K562 (cell line): ENCODE data around the gene PCBP2. TPM values are rescaled to one million over a fixed set of nuclear protein-coding genes. Genes with fewer than 3 reads are reported as not detected.

Experiments
- ATAC-seq: fragments of 200-7000 bp; cut with Tn5 transposase; 3 replicates; pipeline ENCODE4 v1.9.1; 2020; ENCODE audit warnings: moderate library complexity
- BruUV-seq: library from RNA; stranded (reverse); fragments of 400-500 nt; replicated peaks from 2 replicates; lab custom pipeline; 2021; lab: Mats Ljungman, UMichigan
- CTCF ChIA-PET: fragments of 300-600 bp; formaldehyde crosslinking; extraction: SDS; loops from one replicate; lab custom pipeline; 2021; ENCODE audit warnings: low intra/inter-chr PET ratio; lab: Yijun Ruan, JAX
- POLR2A ChIA-PET: fragments of 300-600, 350-650 bp; sonication (Branson Sonifier 250); formaldehyde crosslinking; extraction: SDS; loops from one replicate; lab custom pipeline; 2021; ENCODE audit warnings: antibody characterized with exemption, inconsistent platforms; lab: Yijun Ruan, JAX
- DNase-seq, 4 experiments: peaks; one replicate each; pipeline versions ENCODE4 v3.0.0 to v3.0.0-alpha.2; 2011 to 2018; ENCODE audit warnings: low spot score in 3 of 4, mixed read lengths in 3 of 4; ENCODE audit errors: extremely low read depth in 1 of 4
- FAIRE-seq: peaks from 2 replicates; lab custom pipeline; 2011; peaks lifted over from hg19 to GRCh38; lab: Jason Lieb, UNC
- H2AFZ ChIP-seq: 2 replicates; pipeline ENCODE4 v1.6.0; 2011; ENCODE audit warnings: low read depth, low read length, control low read depth, inconsistent platforms
- H3K27ac ChIP-seq: fragments of 200-600 bp; 3 replicates; pipeline ENCODE4 v1.8.0; 2011; ENCODE audit warnings: low read depth, mild to moderate bottlenecking, control low read depth, inconsistent platforms, low read length, moderate library complexity, mixed read lengths; ENCODE audit errors: extremely low read depth
- H3K27me3 ChIP-seq, 2 experiments: fragments of 300-600 bp in 1 of 2; 2 replicates in 1 of 2; 3 replicates in 1 of 2; pipeline versions ENCODE4 v1.6.0 to v1.8.0; 2011; ENCODE audit warnings: inconsistent platforms in 2 of 2, low read length in 2 of 2, mild to moderate bottlenecking in 1 of 2, mixed read lengths in 1 of 2, moderate library complexity in 1 of 2; ENCODE audit not compliant: control insufficient read depth in 2 of 2, insufficient read depth in 2 of 2
- H3K36me3 ChIP-seq: fragments of 300-600 bp; 3 replicates; pipeline ENCODE4 v1.8.0; 2011; ENCODE audit warnings: mild to moderate bottlenecking, low read length, inconsistent platforms; ENCODE audit not compliant: control insufficient read depth, insufficient read depth
- H3K4me1 ChIP-seq, 2 experiments: fragments of 200-600 bp in 1 of 2; replicated peaks in 1 of 2; 2 replicates in 1 of 2; 3 replicates in 1 of 2; pipeline versions ENCODE4 v1.5.1 to v1.8.0; 2011; ENCODE audit warnings: inconsistent platforms in 2 of 2, low read length in 2 of 2, mild to moderate bottlenecking in 1 of 2, mixed read lengths in 1 of 2, moderate library complexity in 1 of 2; ENCODE audit not compliant: control insufficient read depth in 2 of 2, insufficient read depth in 2 of 2
- H3K4me2 ChIP-seq: 2 replicates; pipeline ENCODE4 v1.6.1; 2011; ENCODE audit warnings: low read length, control low read depth, inconsistent platforms, mixed read lengths; ENCODE audit not compliant: insufficient read depth
- H3K4me3 ChIP-seq: fragments of 200-600 bp; sonication (generic), shearing (Covaris generic); 2 replicates; pipeline ENCODE4 v1.5.1; 2016; ENCODE audit warnings: control low read depth, inconsistent platforms
- H3K79me2 ChIP-seq: fragments of 200-600 bp; 3 replicates; pipeline ENCODE4 v1.8.0; 2011; ENCODE audit warnings: low read length, inconsistent platforms; ENCODE audit not compliant: control insufficient read depth, insufficient read depth
- H3K9ac ChIP-seq, 2 experiments: 2 replicates each; pipeline versions ENCODE4 v1.6.0 to v1.6.1; 2011; ENCODE audit warnings: low read depth in 2 of 2, low read length in 2 of 2, control low read depth in 1 of 2, inconsistent platforms in 1 of 2, mild to moderate bottlenecking in 1 of 2, mixed read lengths in 1 of 2; ENCODE audit not compliant: insufficient read depth in 1 of 2
- H3K9me1 ChIP-seq: one replicate; pipeline ENCODE4 v1.6.0; 2011; ENCODE audit warnings: inconsistent platforms, mild to moderate bottlenecking, low read length, moderate library complexity; ENCODE audit not compliant: control insufficient read depth, insufficient read depth
- H3K9me3 ChIP-seq: replicated peaks from 2 replicates; pipeline ENCODE4 v1.5.1; 2011; ENCODE audit warnings: low read depth, low read length, inconsistent platforms; ENCODE audit not compliant: control insufficient read depth, insufficient read depth
- H4K20me1 ChIP-seq: replicated peaks from 2 replicates; pipeline ENCODE4 v1.6.1; 2011; ENCODE audit warnings: low read length, inconsistent platforms, mixed read lengths; ENCODE audit not compliant: control insufficient read depth, insufficient read depth
- CBX5 ChIP-seq: IDR thresholded peaks from 2 replicates; pipeline ENCODE4 v1.6.1; 2014; ENCODE audit warnings: low read depth, borderline replicate concordance
- CEBPB ChIP-seq: fragments of 450-650 bp; IDR thresholded peaks from 2 replicates; pipeline ENCODE4 v1.6.1; 2016; ENCODE audit warnings: missing genetic modification characterization, missing compliant biosample characterization
- E2F1 ChIP-seq: sonication (generic); formaldehyde crosslinking; IDR thresholded peaks from 2 replicates; pipeline ENCODE4 v1.8.1; 2023; ENCODE audit warnings: mild to moderate bottlenecking, missing genetic modification reagents, moderate library complexity
- HCFC1 ChIP-seq: IDR thresholded peaks from 2 replicates; pipeline ENCODE4 v1.6.1; 2012; ENCODE audit warnings: low read depth, low read length, improper control_type of control experiment
- HIVEP1 ChIP-seq: fragments of 250-450 bp; sonication (Bioruptor Pico); IDR thresholded peaks from 2 replicates; pipeline ENCODE4 v1.4.0; 2020; ENCODE audit warnings: mild to moderate bottlenecking
- HMG20B ChIP-seq: fragments of 250-450 bp; sonication (Bioruptor Pico); IDR thresholded peaks from 2 replicates; pipeline ENCODE4 v1.5.0; 2021; ENCODE audit warnings: mild to moderate bottlenecking
- LARP7 ChIP-seq: fragments of 450-650 bp; IDR thresholded peaks from 2 replicates; pipeline ENCODE4 v1.6.1; 2016
- MIER1 ChIP-seq: fragments of 450-650 bp; IDR thresholded peaks from 2 replicates; pipeline ENCODE4 v1.6.1; 2016; ENCODE audit warnings: antibody characterized with exemption, mild to moderate bottlenecking, low read depth
- MTA1 ChIP-seq: fragments of 450-650 bp; IDR thresholded peaks from 2 replicates; pipeline ENCODE4 v1.6.1; 2017; ENCODE audit warnings: borderline replicate concordance
- RBM39 ChIP-seq: fragments of 200-400 bp; formaldehyde crosslinking; optimal IDR thresholded peaks from 2 replicates; pipeline ENCODE3; 2018; ENCODE audit warnings: low read depth, low read length
- SRSF3 ChIP-seq: fragments of 200-400 bp; formaldehyde crosslinking; IDR thresholded peaks from 2 replicates; pipeline ENCODE4 v1.6.1; 2016; ENCODE audit warnings: mild to moderate bottlenecking, low read length, moderate library complexity; ENCODE audit not compliant: insufficient read depth
- TEAD4 ChIP-seq, 2 experiments: sonication (generic) in 1 of 2; formaldehyde crosslinking in 1 of 2; IDR thresholded peaks; 2 replicates each; pipeline versions ENCODE4 v1.6.1 to v1.8.0; 2012 to 2022; ENCODE audit warnings: borderline replicate concordance in 1 of 2, inconsistent platforms in 1 of 2, low read length in 1 of 2, mild to moderate bottlenecking in 1 of 2, missing genetic modification reagents in 1 of 2
- ZBTB1 ChIP-seq: sonication (generic); formaldehyde crosslinking; IDR thresholded peaks from 2 replicates; pipeline ENCODE4 v1.8.1; 2023; ENCODE audit warnings: missing genetic modification reagents, low read depth, mild to moderate bottlenecking, borderline replicate concordance
- ZEB2 ChIP-seq: fragments of 450-650 bp; IDR thresholded peaks from 2 replicates; pipeline ENCODE4 v1.6.1; 2016
- ZNF140 ChIP-seq: fragments of 250-450 bp; sonication (Bioruptor Pico); IDR thresholded peaks from 2 replicates; pipeline ENCODE4 v1.8.0; 2021; ENCODE audit warnings: moderate library complexity, mild to moderate bottlenecking, inconsistent platforms
- ZNF184 ChIP-seq: sonication (generic); formaldehyde crosslinking; IDR thresholded peaks from 2 replicates; pipeline ENCODE4 v1.5.0; 2020; ENCODE audit warnings: missing genetic modification reagents
- ZNF511 ChIP-seq: sonication (generic); formaldehyde crosslinking; IDR thresholded peaks from 2 replicates; pipeline ENCODE4 v1.8.0; 2022; ENCODE audit warnings: mild to moderate bottlenecking, missing genetic modification reagents
- ZNF79 ChIP-seq: fragments of 250-450 bp; sonication (Bioruptor Pico); IDR thresholded peaks from 2 replicates; pipeline ENCODE4 v1.4.0; 2020; ENCODE audit warnings: low read depth, mild to moderate bottlenecking, moderate library complexity
- ZZZ3 ChIP-seq: fragments of 450-650 bp; IDR thresholded peaks from 2 replicates; pipeline ENCODE4 v1.6.1; 2016; ENCODE audit warnings: antibody characterized with exemption, mild to moderate bottlenecking, moderate library complexity
- WGBS: fragments of 100-300 bp; shearing (Covaris generic); methylation state at CpG from one replicate; pipeline ENCODE4 v1.1.6; 2016; ENCODE audit warnings: low coverage, mixed read lengths; ENCODE audit not compliant: insufficient coverage; ENCODE audit errors: missing lambda C conversion rate; 5-methylcytosine and 5-hydroxymethylcytosine counted together
- in situ Hi-C: fragments of 300-500 bp; cut with MboI; formaldehyde crosslinking; loops from 4 replicates; pipeline ENCODE4 v1.15.0; 2018; ENCODE audit warnings: inconsistent platforms, mixed read lengths
- intact Hi-C: fragments of 100-400 bp; cut with micrococcal nuclease; formaldehyde crosslinking; loops from 2 replicates; pipeline ENCODE4 v1.14.2; 2022
- polyA plus RNA-seq, 8 experiments: library from polyadenylated mRNA; depleted of rRNA in 4 of 8; stranded (reverse) in 5 of 8; unstranded in 3 of 8; fragments of >200 nt; fragmentation: Nextera tagmentation in 2 of 8; fragmentation: Illumina TruSeq in 1 of 8; extraction: Ambion mirVana in 2 of 8; extraction: Trizol in 1 of 8; gene quantifications; 2 replicates each; pipeline versions ENCODE4 v1.2.1 to v1.2.3, GENCODE V29; 2011 to 2014; ENCODE audit warnings: inconsistent platforms in 1 of 8, missing spikeins in 1 of 8
- total RNA-seq, 7 experiments: library from RNA; depleted of rRNA in 6 of 7; stranded (reverse); fragments of >200 nt in 6 of 7; fragmentation: Illumina TruSeq in 2 of 7; extraction: Trizol in 2 of 7; gene quantifications; 2 replicates each; pipeline versions ENCODE4 v1.2.1 to v1.2.3, GENCODE V29; 2011 to 2021; ENCODE audit warnings: low replicate concordance in 1 of 7

Gene PCBP2
- total and polyA plus RNA-seq, 9 of the 15 experiments (the other 6 are each of a cell fraction or from before 2014, with no cell fraction given), result 137 to 831 (median 328) TPM

DNA sequence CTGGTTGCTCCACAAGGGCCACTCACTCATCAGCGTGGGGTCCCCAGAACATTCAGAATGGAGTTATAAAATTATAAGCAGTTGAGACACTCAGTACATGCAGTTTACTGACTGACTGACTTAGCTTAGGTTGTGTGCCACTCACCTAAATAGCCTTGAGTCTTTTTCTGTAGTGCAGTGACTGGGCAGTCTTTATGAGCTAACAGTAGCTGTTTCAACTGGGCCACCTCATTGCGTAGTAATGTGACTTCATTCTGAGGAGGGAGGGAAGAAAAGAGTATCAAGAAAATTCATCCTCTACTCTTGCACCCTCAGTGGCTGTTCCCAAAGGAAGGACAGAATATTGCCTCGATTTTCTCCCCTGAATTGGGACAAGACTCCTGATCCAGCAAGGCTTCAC is 71.2 kb downstream of the PCBP2 start:
- POLR2A ChIA-PET, result interaction anchor here (0.6 to 1.1 kb wide), 4 partner anchors 22 to 650 kb away, joined by 3 to 5 read pairs (median 3); partner anchors contain the start of gene TARBP2
- in situ Hi-C loops, result no loop called here
- no TSS peak for BruUV-seq

DNA sequence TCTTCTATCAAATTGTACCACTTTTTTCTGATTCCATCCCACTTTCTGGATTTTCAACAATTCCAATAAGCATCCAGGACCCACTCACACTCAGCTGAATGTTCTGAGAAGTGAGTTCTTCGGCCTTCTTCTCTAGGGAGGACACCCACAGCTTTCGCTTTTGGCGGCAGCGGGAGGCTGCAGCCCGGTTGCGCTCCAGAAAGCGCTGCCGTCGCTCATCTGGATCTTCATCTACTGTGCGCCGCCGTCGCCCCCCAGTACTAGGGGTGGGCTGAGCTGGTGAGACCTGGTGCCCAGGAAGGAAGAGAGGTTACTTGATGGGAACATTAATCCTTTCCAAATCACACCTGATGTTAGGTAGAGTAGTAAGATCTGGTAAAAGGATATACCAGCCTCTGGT is 72.6 kb downstream of the PCBP2 start:
- H4K20me1 ChIP-seq, result no peaks in the 10 kb centered on the region
- no peak overlapping the region for H2AFZ ChIP-seq
- POLR2A ChIA-PET, result interaction anchor here (0.5 kb wide), 1 partner anchor 206 kb away, joined by 4 read pairs; no protein-coding TSS in a partner anchor
- FAIRE-seq (no peak), DNase-seq (no peak), ATAC-seq (no peak)
- H3K9me3 ChIP-seq, result no peaks in the 10 kb centered on the region
- peaks cover 42% of the 10 kb centered on the region; the same call in 2 of the 3 replicates for H3K36me3 ChIP-seq
- no peaks in the 10 kb centered on the region for H3K79me2 ChIP-seq
- peak overlapping the region in 1 of 2 experiments; percentile 43; a peak in 1 of 4 replicates for H3K9ac ChIP-seq
- CTCF ChIA-PET, result no interaction called here
- no peak overlapping the region for H3K27ac ChIP-seq
- no peaks in the 10 kb centered on the region for H3K9me1 ChIP-seq
- H3K4me3 ChIP-seq, result no peak overlapping the region
- H3K4me1 ChIP-seq, result peaks cover 0 to 4% of the 10 kb centered on the region in 2 experiments; a peak in 2 of 5 replicates
- intact Hi-C loops, result no loop called here
- no TSS peak for BruUV-seq
- H3K4me2 ChIP-seq, result no peak overlapping the region
- 92% methylated on average over 13 of the region's 13 CpGs for WGBS
- in situ Hi-C loops, result no loop called here
- no peaks in the 10 kb centered on the region for H3K27me3 ChIP-seq
- TF ChIP-seq ZNF140 (CRISPR knock-in tag) (no peak), TEAD4 (IDR thresholded peaks at IDR 0.05; ENCODE audit: low read length) (no peak), TEAD4 (CRISPR knock-in tag; IDR thresholded peaks at IDR 0.05; ENCODE audit: borderline replicate concordance) (no peak), ZEB2 (no peak), HCFC1 (no peak), ZBTB1 (CRISPR knock-in tag) (no peak), MIER1 (no peak), RBM39 (no peak), CEBPB (tag) (no peak), E2F1 (no peak), HIVEP1 (CRISPR knock-in tag) (no peak), ZNF79 (CRISPR knock-in tag) (no peak), CBX5 (no peak)

More for the DNA sequence above, 71.2 kb downstream of the PCBP2 start:
- no peak for FAIRE-seq
- CTCF ChIA-PET, result no interaction called here
- Histone ChIP-seq H3K9me3 (no peaks in the 10 kb centered on the region), H3K9me1 (no peaks in the 10 kb centered on the region), H3K27ac (no peak overlapping the region), H3K9ac (no peak overlapping the region), H3K27me3 (no peaks in the 10 kb centered on the region), H3K4me2 (no peak overlapping the region), H3K4me1 (peaks cover 0 to 4% of the 10 kb centered on the region in 2 experiments; a peak in 2 of 5 replicates), H3K36me3 (peaks cover 51% of the 10 kb centered on the region; the same call in 2 of the 3 replicates), H4K20me1 (no peaks in the 10 kb centered on the region), H2AFZ (no peak overlapping the region), H3K79me2 (no peaks in the 10 kb centered on the region), H3K4me3 (no peak overlapping the region)
- ATAC-seq, result no peak
- 77% methylated on average over 3 of the region's 3 CpGs for WGBS
- DNase-seq, result no peak
- TF ChIP-seq ZNF511 (CRISPR knock-in tag), result no peak
- TF ChIP-seq ZZZ3, result no peak
- TF ChIP-seq ZNF184 (CRISPR knock-in tag), result no peak
- no peak for TF ChIP-seq LARP7
- TF ChIP-seq SRSF3, result no peak
- TF ChIP-seq MTA1, result no peak
- no peak for TF ChIP-seq HMG20B
- intact Hi-C loops, result no loop called here
